Measurements from ENCODE around the gene SRGAP1.
"Not testable (repeated sequence)": the region's sequence is repeated elsewhere in the genome, so short reads cannot be mapped to it uniquely, and the experiment has no call there.

Gene SRGAP1

DNA sequence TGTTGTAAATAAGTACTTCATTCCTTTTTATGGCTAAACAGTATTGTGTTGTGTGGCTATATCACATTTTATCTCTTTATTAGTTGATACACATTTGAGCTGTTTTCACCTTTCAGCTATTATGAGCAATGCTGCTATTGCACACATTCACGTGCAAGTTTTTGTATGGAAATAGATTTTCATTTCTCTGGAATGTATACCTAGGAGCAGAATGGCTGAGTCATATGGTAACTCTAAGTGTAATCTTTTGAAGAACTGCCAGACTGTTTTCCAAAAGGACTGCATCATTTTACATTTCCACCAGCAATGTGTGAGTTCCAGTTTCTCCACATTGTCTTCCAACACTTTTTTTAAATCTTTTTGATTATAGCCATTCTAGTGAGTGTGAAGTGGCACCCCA, 134.0 kb downstream of the SRGAP1 start:
- DNase-seq: no peak

GRCh38 chr12:63980211-63980610, 135.7 kb downstream of the SRGAP1 start:
- no peak for DNase-seq

DNA sequence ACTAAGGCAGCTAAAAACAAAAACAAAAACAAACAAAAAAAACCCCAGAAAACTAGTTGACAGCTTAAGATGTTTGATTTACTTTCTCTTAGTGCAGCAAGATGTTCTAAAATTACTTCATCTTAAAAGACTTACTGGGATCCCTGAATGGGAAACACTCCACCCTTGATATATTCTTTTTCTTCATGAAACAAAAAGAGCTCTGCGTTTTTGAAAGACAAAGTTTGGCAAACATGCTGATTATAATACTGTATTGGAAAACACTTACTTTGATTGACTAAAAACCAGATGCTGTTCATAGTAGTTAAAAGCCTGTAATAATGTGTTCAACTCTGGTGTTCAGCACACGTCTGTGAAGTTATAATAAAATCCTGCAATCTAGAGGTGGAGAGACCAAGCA, 136.8 kb downstream of the SRGAP1 start:
- no peak for DNase-seq

GRCh38 chr12:63982604-63983295, 138.2 kb downstream of the SRGAP1 start:
- no peak for DNase-seq

DNA sequence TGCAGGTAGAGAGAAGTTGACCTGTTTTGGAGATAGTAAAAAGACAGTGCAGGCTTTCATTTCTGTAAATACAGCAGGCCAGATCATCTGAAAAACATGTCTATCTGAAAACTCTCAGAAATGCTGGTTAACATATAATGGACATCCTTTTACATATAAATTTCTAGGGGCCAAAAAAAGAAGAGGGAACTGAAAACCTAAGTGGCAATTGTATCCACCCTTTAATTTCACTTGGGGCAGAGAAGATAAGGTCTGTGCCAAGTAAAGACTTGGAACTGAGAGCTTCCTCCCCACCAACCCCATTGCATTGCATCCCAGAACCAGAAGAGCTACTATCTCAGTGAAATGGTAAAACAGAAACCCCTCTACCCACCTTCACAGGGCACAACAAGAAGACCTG, 141.0 kb downstream of the SRGAP1 start:
- DNase-seq: no peak

DNA sequence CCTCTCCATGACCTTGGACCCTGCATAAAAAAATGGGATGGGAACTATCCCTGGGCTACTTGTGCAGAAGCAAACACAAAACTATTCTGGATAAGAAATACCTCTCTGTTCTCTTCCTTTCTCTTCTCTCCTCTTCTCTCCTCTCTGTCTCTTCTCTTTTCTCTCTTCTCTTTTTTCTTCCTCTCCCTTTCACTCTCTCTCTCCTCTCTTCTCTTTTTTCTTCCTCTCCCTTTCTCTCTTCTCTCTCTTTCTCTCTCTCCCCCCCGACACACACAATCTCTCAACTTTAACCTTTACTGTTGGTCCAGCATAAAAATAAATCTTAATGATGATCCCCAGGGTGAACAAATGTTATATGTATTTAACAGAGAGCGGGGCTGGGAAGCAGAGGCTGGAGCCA, 141.4 kb downstream of the SRGAP1 start:
- DNase-seq: no peak

DNA sequence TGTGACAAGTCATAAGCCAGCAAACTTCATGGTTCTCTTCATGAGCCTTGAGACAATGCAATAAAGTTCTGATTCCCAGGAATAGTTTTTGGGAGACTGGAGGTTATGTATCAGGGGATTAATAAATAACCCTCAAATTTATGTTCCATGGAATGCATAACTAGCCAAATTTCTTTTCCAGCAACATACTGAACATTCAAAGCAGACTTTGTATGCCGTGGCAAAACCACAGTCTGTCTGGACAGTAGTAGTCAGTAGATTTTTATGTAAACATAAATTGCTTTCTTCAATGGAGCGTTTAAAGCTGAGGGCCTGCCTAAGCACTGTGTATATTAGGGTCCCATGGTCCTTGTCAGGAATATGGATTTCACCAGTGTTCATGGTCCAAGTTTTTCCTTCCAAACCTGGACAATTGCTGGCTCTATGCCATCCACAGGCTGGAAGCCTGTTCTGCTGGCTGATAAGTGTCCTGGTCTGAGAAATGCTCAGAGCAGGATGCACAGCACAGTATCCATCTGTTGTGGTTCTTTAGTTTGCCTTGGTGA, 144.9 kb downstream of the SRGAP1 start:
- DNase-seq: no peak

DNA sequence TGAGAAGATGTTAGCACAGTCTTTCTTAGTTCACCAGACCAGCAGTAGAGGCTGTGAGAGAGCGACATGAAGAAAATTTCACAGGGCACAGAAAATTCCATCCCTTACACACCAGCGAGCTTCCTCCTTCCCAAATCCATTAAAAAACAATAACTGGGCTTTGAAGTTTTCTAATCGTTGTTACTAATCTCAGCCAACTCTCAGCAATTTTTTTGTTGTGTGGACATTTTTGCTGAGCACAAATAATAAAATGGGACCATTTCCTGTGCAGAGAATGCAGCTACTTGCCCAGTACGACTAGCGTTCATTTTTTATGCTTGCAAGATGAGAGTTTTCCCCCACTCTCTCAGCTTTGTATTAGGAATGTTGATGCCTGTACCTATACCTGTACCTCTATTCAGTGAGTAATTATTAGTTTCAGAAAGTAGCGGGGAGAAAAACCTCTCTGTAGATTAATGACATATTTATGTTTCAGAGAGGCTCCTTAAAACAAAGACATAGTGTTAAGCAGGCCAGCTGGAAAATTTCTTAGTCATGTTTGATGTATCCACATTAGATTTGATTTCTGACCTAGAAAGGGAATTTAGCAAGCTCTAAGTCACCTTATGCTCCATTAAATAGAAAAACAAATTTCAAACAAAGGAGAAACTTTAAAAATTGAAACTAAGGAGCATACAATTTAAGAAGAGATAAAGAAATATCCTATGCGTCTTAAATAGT, 146.5 kb downstream of the SRGAP1 start:
- DNase-seq: no peak

DNA sequence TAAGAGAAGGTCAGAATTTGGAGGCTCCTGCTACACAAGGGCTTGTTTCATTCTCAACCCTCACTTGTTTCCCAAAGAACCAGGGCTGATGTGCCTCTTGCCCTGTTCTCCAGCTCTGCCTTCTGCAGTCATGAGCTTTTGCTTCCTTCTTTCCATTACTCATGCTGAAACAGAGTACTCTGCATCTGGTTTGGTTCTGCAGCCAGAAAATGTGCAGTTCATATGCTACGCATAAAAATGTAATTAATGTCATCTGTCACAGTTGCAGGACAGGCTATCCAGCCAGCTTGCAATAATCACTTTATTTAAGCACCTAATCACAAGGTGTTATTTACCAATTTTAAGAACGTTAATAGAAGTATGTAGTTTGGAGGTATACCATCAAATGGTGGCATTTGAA, 150.2 kb downstream of the SRGAP1 start:
- DNase-seq: no peak

DNA sequence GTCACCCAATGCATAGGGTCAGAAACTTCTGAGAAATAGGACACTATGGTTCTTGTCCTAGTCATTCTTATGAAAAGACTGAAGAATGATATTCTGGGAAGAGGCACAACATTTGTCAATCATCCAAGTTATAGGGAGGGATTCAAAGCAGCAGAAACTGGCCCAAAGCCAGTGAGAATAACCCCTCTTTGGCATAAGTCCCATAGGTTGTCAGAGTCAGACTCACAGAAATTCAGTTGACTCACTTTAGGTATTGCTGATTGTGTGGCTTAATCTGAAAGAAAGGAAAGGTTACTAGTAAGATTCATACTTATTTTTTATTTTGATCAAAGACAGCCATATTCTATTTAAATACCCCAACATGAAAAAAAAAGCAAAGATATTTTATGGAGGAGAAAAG, 151.0 kb downstream of the SRGAP1 start:
- DNase-seq: peak; percentile 4

GRCh38 chr12:63996556-63996955, 152.1 kb downstream of the SRGAP1 start:
- DNase-seq: no peak

GRCh38 chr12:63997198-63997597, 152.7 kb downstream of the SRGAP1 start:
- DNase-seq: no peak

DNA sequence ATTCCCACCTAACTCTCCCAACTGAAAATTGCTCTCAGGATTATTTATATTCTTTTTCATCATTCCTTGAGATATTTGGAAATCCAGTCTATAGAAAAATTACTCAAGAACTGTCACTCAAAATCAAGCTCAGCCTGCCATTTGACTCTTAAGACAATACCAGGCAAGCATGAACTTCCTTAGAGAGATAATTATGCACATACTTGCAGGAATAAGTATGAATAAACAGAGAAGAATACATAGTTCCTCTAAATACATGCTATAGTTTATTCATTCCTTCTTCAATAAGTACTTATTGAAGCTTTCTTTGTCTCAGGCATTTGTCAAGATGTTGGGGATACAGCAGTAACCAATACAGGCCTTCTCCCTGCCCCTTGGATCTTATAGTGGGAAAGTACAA, 154.1 kb downstream of the SRGAP1 start:
- no peak for DNase-seq

GRCh38 chr12:63999853-64000252, 155.4 kb downstream of the SRGAP1 start:
- DNase-seq: no peak

DNA sequence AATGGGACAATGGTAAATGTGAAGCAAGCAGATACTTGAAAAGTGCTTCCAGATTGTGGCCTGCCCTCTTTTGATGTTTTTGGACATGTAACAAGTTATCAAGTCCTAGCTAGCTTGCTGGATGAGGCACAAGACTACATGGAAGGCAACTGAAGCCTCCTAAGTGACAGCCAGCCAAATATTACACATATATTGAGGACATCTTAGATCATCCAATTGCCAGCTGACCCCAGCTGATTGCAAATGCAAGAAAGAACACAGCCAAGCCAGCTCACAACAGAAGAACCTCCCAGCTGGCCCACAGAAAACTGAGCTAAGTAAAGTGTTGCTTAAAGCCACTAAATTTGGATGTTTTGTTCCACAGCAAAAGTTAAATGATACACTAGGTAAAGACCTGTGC, 156.9 kb downstream of the SRGAP1 start:
- no peak for DNase-seq

DNA sequence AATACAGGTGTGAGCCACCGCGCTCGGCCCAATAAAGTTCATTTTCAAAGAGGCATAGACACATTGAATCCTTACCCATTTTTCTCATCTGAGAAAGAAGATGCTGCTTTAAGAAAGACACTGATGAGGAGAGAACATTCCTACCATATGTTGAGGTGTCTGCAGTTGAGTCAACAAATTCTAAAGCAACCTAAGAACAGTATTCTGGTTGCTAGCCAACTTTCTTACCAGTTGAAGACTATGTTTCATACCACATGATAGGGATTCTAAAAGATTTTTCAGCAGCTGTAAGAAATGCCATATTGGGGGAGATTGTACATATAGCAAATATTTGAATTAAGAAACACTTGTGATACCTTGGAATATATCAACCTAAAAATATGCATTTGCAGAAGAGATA, 160.1 kb downstream of the SRGAP1 start:
- DNase-seq: no peak

DNA sequence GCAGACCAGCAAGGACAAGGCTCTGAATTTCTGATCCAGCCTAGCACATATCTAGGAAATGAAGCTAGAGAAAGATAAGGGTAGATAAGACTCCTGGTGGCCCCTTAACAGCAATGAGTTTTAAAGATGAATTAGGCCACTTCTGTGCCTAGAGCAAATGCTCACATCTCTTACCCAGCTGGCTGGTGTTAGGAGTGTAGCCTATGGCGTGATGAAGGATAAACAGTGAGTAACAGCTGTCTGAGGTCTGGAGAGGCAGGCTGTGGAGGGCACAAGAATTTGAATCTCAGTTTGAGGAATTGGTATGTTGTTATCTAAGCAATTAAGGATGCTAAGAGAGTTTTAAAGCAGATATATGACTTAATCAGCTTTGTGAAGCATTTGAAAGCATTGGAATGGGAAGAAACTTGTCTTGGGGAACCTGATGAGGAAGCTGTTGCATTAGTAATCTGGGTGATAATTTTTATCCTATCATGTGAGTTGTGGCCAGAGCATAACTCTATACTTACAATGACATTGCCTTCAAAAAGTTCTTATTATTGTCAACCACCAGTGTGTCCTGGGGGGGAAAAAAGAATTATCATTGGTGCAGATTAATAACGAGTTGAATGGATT, 161.8 kb downstream of the SRGAP1 start:
- no peak for DNase-seq

DNA sequence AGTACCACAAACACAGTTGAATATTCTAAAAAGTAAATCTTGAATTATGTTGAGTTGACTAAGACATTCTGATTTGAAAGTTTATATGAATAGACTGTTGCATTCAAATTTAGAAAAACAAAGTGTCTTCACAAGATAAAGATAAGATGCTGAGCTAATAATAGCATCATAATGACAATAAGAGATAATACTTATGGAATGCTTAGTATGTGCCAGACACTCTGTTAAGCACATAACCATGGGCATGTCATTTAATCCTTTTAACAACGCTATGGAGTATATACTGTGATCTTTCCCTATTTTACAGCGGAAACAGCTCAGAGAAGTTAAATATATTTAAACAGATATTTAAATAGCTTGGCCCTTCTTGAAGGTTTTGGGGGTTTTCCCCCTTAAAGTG, 163.4 kb downstream of the SRGAP1 start:
- DNase-seq: no peak

DNA sequence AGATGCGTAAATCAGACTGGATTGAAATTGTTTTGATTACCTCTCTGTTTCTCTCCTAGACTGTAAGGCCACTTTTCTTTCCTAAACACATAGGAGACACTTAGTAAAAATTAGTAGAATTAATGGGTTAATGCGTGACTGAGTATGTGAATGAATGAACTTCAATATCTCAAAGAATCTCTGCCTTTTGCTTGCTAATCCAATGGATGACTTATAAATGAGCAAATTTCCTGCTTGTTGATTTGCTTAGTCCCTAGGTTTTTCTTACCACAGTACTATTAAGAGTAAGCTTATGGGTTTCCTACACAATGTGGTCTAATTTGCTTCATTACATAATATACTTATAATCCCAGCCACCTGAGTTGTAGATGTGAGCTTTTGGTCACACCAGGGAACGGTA, 164.1 kb downstream of the SRGAP1 start:
- DNase-seq: no peak

DNA sequence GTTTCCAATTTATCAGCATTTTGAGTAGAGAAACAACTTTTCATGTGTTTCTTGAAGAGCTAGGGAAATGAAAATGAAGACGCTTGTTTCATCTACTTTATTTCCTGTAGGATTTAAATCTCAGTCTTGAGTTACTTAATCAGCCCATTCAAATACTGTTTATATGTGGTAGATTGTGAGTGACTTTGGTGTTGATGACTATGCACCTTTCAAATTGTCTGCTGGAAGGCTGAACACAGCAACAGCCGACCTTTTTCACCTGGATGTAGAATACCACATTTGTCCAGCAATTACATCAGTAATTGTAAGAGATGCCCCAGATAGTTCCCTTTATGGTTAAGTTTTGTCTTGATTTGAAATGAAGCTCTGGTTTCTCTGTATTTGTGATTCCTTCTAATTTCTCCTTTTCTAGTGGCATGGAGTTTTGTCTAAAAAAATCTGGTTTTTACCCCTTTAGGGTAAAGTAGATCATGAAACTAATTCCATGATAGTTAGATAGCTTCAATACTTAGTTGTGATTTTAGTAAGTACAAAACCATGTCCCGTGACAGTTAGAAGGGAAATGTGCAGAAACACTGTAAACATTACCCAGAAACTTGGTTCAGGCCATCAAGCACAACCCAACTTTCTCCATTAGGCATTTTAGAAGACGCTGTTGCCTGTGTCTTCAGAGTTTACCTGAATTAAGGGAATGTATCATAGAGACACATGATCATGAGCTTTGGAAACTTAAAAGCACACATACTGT, 165.0 kb downstream of the SRGAP1 start:
- no peak for DNase-seq

DNA sequence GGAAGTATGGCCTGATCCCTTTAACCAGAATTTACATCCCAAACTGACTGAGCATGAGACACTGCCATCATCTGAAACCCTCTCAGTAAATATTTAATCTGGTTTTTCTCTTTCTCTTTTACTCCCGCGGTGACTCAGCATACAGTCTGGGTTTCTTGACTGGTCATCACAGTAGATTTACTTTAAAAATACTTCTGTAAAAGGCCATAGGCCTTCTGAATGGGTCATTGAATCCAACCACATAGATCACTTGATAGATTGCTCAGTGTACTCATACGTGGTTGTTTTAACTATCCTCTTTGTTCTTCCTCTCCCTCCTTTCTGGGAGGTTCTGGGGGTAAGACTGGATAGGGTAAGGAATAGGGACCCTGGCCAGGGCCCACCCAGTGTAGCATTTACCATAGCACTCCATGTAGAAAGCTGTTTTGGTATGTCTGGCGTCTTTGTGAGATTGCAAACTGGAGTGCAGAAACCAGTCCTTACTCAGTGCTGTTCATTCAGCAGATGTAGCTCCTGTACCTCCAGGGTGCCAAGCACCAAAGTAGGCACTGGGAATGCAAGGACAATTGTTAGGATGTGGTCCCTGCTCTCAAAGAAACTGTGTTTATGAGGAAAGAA, 165.7 kb downstream of the SRGAP1 start:
- DNase-seq: no peak

DNA sequence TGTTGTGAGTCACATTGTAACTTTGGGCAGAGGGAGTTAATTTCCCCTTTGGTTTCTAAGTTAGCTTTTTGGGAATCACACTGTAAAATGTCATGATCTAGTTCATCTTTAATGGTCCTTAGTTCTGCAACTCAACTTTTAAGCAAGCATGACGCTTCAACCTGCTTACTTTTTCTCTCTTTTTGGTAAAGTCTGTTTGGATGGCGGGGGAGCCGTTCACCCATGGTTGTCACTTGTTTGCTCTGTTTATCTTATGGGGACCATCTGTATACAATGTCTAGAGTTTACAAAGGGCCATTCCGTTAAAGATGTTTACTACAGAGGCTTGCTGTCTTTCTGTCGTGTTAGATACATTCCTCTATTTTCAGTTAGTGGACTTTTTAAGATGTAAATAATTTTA, 172.0 kb downstream of the SRGAP1 start:
- DNase-seq: no peak

GRCh38 chr12:64018116-64018515, 173.6 kb downstream of the SRGAP1 start:
- DNase-seq: not testable (repeated sequence)

All from hematopoietic multipotent progenitor cell treated with erythropoietin and hydrocortisone succinate and interleukin-3 and kit ligand, for 8 days (in vitro differentiated cells).